HG03175 (cell line): ENCODE data around the gene UGT2B28.
"Not testable (repeated sequence)": the region's sequence is repeated elsewhere in the genome, so short reads cannot be mapped to it uniquely, and the experiment has no call there.

Source experiments
- ATAC-seq: cut with Tn5 transposase; IDR thresholded peaks from one replicate; pipeline ENCODE4 v1.9.1; 2021; ENCODE audit warnings: mild to moderate bottlenecking, moderate library complexity; ENCODE audit not compliant: unreplicated experiment

Gene UGT2B28

DNA sequence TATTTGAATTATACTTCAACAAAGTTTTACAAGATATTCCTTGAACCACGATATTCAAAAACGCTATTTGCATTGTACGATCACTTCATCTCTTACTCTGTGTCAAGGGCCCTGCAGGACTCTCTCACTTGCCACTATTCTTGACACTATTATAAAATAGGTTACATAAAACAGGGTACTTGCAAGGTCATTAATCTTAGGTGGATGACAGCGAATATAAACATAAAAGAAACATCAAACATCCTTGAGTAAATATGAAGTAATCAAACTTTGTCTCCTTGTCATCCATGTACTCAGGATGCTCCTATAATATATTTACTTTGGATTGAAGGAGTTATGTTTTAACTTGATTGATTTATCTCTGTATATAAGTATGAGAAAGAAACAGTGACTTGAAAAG is at the start of gene UGT2B28:
Gene UGT2B28 (plus strand): TSS at position 395 of the 400 bp plus-strand sequence. CDS start 26 bp downstream, outside the sequence.
- ATAC-seq, result not testable (repeated sequence)

DNA sequence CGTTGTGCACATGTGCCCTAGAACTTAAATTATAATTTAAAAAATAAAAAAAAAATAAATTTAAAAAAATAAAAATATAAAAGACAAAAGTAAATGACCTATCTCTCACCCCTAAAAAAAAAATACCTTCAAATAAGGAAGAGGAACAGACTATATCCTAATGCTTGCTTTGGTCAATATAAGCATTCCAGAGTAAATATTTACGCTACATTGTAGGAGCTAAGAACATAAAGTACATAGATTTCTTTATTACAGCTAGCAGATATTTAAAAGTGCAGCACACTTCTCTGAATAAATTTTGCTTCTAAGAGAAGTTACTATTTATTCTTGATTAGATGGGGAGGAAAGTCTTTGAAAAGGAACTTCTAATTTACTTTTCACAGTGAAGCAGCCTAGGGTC is 41.2 kb upstream of the UGT2B28 start:
- no peak for ATAC-seq

DNA sequence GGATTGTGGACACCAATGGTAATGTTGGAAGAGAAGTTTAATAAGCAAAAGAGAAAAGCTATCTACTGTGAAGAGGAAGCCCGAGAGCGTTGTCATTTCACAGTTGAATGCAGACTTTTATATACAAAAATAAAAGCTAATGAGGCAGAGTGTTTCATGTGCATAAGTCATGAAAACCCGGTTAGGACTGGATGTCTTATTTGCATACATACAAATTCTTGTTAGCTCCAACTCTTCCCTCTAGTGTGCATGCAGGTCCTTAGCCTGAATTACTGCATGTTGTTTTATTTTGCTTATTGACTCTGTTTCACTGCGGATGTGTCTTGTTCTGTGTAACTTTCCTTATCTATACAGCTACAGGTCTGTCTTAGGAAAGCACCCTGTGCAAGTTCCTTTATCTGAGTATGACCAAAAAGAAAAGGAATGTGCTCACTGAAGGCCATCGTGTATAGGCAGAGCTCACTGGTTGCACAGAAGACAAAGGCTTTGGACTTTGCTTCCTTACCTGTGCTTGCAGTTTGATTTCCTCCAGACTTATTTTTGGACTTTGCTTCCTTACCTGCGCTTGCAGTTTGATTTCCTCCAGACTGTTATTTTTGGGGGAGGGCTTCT is 40.6 kb upstream of the UGT2B28 start:
- no peak for ATAC-seq

DNA sequence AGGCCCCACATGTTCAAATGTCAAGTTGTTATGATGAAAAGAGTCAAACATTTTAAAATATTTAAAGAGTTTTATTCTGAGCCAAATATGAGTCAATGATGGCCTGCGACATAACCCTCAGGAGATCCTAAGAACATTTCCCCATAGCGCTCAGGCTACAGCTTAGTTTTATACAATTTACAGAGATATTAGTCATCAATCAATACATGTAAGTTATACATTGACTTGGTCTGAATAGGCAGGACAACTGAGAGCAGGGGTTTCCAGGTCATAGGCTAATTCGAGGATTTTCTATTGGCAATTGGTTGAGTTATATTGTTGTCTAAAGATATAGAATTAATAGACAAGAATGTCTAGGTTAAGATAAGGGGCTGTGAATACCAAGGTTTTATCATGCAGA is 39.5 kb upstream of the UGT2B28 start:
- not testable (repeated sequence) for ATAC-seq

DNA sequence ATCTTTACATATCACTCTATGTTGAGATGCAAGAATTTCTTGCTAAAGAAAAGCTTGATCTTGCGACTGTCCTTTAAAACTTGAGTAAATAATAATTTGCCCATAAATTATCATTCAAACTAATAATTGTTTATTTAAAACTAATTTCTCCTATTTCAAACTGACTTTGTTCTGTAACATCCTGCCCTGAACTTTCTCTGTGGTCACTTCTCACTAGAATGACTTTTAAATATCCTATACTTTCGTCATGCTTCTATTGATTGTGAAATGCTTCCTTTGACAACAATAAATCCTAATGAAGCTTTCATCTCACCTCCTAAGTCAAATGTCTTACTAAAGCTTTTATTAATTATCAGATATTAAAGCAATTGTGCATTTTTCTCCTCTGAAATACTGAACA is 38.5 kb upstream of the UGT2B28 start:
- not testable (repeated sequence) for ATAC-seq

DNA sequence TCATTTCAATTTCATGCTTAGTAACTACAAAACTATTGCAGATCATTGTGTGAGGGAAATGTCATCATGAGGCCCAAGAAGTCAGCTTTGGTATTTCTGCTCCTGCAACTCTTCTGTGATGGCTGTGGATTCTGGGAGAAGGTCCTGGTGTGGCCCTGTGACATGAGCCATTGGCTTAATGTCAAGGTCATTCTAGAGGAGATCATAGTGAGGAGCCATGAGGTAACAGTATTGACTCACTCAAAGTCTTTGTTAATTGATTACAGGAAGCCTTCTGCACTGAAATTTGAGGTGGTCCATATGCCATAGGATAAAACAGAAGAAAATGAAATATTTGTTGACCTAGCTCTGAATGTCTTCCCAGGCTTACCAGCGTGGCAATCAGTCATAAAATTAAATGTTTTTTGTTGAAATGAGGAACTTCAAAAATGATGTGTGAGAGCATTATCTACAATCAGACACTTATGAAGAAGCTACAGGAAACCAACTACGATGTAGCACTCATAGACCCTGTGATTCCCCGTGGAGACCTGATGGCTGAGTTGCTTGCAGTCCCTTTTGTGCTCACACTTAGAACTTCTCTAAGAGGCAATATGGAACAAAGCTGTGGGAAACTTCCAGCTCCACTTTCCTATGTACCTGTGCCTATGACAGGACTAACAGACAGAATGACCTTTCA is 37.6 kb upstream of the UGT2B28 start:
- ATAC-seq, result not testable (repeated sequence)

DNA sequence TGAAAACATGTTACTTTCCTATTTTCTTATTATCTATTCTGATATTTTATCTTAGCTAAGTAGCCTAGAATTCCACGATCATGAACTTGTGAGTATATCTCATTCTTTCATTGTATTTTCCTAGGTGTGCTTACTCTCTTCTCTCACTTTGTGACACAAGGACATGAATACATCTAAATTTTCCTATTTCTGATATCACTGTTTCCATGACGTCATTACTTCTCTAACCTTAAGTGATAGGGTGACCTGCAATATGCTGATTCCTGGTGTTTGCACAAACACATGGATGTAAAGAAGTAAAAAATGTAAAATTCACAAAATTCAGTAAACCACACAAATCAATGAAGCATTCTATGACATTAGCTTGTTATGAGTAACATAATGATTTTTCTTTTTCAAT is 29.4 kb upstream of the UGT2B28 start:
- ATAC-seq, result not testable (repeated sequence)

DNA sequence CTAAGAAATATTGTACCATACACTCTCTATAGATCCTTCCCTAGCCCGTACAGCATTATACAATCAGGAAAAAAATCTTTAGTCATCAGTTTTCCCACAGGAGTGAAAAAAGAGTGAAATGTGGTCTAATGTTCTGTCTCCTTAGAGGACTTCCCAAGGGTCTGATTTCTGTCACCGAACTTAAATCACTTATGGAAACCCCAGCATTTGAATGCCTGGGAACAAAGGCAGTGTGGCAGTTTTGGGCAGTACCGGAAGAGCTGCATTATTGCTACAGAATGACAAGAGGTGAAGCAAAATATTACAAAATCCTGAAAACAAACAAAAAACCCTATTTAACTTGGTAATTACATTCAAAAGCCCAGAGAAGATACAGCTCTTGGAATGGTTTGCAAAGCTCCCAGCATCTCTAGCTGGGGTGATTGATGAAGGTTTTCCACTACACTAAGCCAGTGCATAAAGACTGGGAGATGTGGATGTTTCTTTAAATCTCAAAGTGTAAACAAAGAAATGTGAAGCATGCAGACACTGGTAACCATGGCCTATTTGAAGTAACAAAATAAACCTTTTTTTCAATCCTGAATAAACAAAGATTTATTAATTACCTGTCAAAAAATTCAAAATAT is 27.0 kb upstream of the UGT2B28 start:
- ATAC-seq, result not testable (repeated sequence)

DNA sequence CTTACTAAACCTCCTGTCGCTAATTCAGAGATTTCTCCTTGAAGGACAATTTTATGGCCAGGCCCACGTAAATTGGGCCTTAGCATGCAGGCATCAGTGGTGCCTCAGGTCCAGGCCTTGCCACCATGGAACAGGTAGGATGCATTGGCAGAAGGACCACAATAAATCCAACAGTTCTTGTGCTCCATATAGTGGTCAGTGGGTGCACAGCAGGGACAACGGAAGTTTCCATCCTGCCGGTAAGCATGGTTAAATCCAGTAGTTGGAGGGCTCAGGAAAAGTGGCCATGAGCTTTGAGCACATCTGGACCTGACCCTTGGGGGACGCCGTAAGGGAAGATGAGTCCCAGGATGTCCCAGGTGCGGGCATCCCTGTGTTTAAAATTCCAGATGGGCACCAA is 11.7 kb upstream of the UGT2B28 start:
- ATAC-seq, result not testable (repeated sequence)

DNA sequence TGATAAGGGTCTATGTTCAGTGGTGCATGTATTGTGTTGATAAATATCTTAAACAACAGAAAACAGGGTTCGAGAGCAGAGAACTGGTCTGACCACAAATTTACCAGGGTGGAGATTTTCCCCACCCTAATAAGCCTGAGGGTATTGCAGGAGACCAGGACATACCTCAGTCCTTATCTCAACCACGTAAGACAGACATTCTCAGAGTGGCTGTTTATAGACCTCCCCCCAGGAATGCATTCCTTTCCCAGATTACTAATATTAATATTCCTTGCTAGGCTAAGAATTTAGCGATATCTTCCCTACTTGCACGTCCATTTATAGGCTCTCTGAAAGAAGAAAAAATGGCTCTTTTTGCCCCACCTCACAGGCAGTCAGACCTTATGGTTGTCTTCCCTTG is 16.1 kb downstream of the UGT2B28 start:
- not testable (repeated sequence) for ATAC-seq

DNA sequence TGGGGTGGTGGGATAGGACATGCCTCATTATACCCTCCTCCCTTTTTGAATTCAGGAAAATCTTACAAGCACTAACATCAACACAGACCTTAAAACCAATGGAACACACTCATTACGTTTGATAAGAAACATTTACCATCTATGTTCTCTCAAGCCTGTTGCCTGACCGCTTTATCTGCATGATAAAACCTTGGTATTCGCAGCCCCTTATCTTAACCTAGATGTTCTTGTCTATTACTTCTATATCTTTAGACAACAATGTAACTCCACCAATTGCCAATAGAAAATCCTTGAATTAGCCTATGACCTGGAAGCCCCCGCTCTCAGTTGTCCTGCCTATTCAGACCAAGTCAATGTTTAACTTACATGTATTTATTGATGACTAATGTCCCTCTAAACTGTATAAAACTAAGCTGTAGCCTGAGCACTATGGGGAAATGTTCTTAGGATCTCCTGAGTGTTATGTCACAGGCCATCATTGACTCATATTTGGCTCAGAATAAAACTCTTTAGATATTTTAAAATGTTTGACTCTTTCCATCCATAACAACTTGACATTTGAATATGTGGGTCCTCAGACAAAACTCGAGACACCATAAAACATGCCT is 28.3 kb downstream of the UGT2B28 start:
- not testable (repeated sequence) for ATAC-seq

DNA sequence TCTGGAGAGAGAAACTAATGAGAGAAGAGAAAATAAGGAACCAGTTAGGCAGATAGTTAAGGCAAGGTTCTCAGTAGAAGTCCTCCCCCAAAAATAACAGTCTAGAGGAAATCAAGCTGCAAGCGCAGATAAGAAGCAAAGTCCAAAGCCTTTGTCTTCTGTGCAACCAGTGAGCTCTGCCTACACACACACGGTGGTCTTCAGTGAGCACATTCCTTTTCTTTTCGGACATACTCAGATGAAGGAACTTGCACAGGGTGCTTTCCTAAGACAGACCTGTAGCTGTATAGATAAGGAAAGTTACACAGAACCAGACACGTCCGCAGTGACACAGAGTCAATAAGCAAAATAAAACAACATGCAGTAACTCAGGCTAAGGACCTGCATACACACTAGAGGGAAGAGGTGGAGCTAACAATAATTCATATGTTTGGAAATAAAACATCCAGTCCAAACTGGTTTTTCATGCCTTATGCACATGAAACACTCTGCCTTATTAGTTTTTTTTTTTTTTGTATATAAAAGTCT is 29.3 kb downstream of the UGT2B28 start:
- not testable (repeated sequence) for ATAC-seq

DNA sequence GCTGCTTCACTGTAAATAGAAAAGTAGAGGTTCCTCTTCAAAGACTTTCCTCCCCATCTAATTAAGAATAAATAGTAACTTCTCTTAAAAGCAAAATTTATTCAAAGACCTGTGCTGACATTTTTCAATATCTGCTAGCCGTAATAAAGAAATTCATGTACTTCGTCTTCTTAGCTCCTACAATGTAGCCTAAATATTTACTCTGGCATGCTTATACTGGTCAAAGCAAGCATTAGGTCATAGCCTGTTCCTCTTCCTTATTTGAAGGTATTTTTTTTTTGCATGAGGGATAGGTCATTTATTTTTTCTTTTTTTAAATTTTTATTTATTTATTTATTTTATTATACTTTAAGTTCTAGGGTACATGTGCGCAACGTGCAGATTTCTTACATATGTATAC is 30.0 kb downstream of the UGT2B28 start:
- not testable (repeated sequence) for ATAC-seq

DNA sequence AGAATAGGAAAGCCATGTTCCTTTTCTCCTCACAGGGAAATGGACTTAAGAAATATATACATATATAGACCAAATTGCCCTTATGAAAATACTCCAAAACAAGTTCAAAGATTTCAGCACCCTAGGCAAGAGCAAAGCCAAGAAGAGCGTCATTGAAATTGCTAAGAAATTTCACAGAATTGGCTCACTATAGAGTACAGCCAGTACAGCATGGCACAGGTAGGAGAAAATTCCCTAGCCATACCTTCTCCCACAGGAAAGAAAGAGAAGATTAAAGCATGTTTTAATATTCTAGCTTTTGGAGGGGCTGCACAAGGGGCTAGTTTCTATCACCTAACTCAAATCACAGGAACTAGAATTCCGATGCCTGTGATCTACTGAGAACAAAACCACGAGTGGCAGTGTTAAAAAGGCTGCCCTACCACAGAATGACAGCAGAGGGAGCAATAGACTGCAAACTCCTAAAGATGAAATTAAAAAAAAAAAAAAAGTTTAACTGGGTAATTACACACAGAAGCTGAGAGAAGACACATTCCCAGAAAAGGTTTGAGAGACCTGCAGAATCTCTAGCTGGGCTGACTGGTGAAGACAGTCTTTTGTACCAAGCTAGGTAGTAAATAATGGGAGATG is 37.5 kb downstream of the UGT2B28 start:
- ATAC-seq, result peak; percentile 72

DNA sequence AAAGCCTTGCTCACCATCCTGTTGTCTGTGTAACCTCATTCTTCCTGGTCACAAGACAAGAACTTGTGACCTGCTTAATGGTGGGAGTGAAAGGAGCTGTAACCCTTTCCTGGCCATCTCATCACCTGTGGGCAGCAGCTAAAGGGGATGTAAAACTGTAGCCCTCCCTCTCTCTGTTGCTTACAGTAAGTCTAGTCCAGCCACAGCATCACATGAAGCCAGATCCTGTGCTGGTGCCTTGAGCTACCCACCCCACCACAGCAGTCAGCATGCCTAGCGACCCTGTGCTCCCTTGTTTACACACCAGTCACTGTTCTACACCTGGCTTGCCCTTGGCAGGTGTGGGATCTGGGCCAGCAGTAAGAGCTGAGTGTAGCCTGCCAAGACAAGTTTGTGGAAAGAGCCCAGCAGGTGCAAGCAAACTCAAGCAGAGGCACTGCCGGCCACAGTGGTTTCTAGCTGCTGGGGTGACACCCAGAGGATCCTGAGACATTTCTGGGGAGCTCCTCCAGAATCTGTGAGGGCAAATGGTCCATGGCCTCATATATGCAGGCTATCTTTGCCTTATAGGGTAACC is 41.0 kb downstream of the UGT2B28 start:
- ATAC-seq, result no peak

DNA sequence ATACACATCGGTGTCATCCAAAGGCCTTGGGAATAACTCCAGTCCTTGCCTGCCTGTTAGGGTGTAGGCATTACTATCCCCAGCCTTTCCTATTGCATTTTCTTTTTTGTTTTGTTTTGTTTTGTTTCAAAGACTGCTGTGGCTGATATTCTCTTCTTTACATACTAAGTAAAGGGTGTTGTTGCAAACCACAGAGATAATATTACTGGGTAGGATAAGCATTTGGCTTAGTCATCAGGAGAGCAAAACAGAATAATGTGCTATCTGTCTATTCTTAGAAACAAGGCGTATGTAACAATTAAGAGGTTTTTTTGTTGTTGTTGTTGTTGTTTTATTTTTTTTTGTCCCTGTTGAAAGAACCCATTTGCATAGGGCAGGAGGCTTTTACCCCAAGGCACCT is 41.8 kb downstream of the UGT2B28 start:
- no peak for ATAC-seq

DNA sequence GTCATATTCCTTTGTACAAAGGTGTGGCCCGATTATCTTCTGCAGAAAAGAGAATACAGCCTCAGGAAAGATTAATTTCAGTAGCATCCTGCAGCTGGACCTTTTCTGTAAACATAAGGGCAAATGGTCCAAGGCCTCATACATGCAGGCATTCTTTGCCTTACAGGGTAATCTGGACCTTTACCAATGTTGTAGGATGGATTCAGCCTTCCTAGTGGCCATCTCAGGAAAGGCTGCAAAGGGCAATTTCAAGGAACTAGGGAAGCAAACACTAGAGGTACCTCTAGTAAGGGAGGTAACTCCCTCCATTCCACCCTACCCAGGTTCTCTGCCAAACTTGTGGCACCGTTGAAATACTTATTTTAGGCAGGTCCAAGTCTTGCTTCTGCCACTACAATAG is 43.0 kb downstream of the UGT2B28 start:
- ATAC-seq, result no peak

DNA sequence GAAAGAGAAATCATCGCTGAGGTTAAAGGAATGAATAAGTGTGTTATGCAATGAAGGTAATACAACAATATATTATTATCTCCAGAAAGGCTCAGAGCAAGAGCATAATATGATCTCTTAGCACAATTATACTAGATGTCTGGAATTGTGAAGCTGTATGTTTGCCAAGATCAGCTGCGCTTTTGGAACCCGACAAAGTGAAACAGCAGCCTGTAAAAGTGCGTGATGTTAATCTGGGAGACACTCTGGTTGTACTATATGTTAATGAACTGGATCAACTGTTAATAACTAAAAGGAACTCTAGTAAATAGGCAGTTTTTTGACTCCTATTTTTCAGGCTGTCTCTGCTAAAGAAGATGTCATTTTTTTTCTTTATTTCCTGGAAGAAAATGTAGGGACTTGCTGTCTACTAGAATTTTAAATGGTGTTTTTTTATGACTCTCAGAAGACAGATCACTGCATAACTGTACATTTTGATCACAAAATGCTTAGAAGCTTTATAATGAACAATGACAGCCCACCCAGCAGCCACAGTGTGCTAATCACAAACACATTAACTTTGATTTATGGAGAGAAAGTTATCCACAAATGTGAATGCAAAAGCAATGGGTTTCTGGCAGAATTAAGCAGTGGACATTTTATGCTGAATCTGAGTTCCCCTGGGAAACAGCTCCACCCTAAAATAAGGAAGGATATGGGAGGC is 50.2 kb downstream of the UGT2B28 start:
- ATAC-seq, result no peak

DNA sequence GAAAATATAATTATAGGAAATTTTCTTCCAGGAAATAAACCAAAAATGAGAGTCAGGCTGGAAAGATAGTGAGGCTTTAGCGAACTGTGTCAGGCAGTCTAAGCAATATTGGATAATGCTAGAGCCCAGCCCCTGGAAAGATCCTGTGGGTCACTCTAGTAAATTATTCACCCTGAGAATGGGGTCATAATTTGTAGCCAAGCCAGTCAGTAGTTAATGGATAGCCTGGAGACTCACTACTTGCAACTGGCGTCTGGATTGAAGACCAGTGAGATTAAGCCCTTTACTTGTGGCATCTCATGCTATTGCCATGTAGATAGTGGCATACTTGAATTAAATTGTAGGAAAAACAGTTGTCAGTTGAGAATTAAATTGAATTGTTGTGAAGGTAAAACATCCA is 51.0 kb downstream of the UGT2B28 start:
- not testable (repeated sequence) for ATAC-seq

DNA sequence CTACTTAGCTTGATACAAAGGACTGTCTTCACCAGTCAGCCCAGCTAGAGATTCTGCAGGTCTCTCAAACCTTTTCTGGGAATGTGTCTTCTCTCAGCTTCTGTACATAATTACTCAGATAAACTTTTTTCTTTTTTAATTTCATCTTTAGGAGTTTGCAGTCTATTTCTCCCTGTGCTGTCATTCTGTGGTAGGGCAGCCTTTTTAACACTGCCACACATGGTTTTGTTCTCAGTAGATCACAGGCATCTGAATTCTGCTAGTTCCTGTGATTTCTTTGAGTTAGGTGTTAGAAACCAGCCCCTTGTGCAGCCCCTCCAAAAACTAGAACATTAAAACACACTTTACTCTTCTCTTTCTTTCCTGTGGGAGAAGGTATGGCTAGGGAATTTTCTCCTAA is 55.2 kb downstream of the UGT2B28 start:
- not testable (repeated sequence) for ATAC-seq
